B cell (primary cell): ENCODE results near the gene C5orf34. TPM values are rescaled to one million over a fixed set of nuclear protein-coding genes. Genes with fewer than 3 reads are reported as not detected.

Experiments
- ATAC-seq: fragments of 200-7000 bp; cut with Tn5 transposase; one replicate; pipeline ENCODE4 v1.10.0; 2021; ENCODE audit warnings: low read depth, mild to moderate bottlenecking, moderate number of reproducible peaks, moderate library complexity
- CTCF ChIA-PET: fragments of 350-600 bp; sonication (Branson Sonifier 250); formaldehyde crosslinking; loops from one replicate; lab custom pipeline; 2021; ENCODE audit warnings: antibody characterized with exemption, inconsistent platforms; lab: Charles Lee
- POLR2A ChIA-PET: fragments of 350-600 bp; sonication (Branson Sonifier 250); formaldehyde crosslinking; loops from one replicate; lab custom pipeline; 2021; ENCODE audit warnings: antibody characterized with exemption; lab: Charles Lee
- DNase-seq: peaks from one replicate; pipeline ENCODE4 v3.0.0; 2013
- H2AFZ ChIP-seq: 2 replicates; pipeline ENCODE4 v1.6.1; 2012; ENCODE audit warnings: mild to moderate bottlenecking, low read depth, low read length; ENCODE audit not compliant: insufficient read depth, poor library complexity, severe bottlenecking
- H3K27ac ChIP-seq, 2 donors: 1 replicate in 1 of 2; 2 replicates in 1 of 2; pipeline ENCODE4 v1.5.1; 2012 to 2013; ENCODE audit warnings: low read length in 2 of 2, mild to moderate bottlenecking in 2 of 2, moderate library complexity in 1 of 2
- H3K27me3 ChIP-seq, 4 experiments: fragments of 200-600 bp in 1 of 4; sonication (generic) in 1 of 4; replicated peaks in 1 of 4; 1 replicate in 2 of 4; 2 replicates in 2 of 4; pipeline versions ENCODE4 v1.6.1 to v1.7.0; 2013 to 2016; ENCODE audit warnings: low read length in 3 of 4, mild to moderate bottlenecking in 2 of 4, mixed read lengths in 1 of 4, moderate library complexity in 1 of 4; ENCODE audit not compliant: insufficient read depth in 4 of 4, control insufficient read depth in 3 of 4; ENCODE audit errors: control extremely low read depth in 1 of 4
- H3K36me3 ChIP-seq, 2 experiments: replicated peaks in 1 of 2; 1 replicate in 1 of 2; 2 replicates in 1 of 2; pipeline versions ENCODE4 v1.6.1 to v1.7.1; 2013; ENCODE audit warnings: low read length in 1 of 2; ENCODE audit not compliant: insufficient read depth in 2 of 2, control insufficient read depth in 1 of 2; ENCODE audit errors: control extremely low read depth in 1 of 2, extremely low read depth in 1 of 2
- H3K4me1 ChIP-seq, 2 donors: fragments of 200-600 bp in 1 of 2; sonication (generic) in 1 of 2; 1 replicate in 1 of 2; 2 replicates in 1 of 2; pipeline versions ENCODE4 v1.5.1 to v1.6.1; 2013 to 2017; ENCODE audit warnings: low read length in 2 of 2; ENCODE audit not compliant: control insufficient read depth in 2 of 2, insufficient read depth in 2 of 2
- H3K4me2 ChIP-seq: replicated peaks from 2 replicates; pipeline ENCODE3; 2012; ENCODE audit warnings: mild to moderate bottlenecking, low read depth, low read length; ENCODE audit not compliant: poor library complexity, severe bottlenecking
- H3K4me3 ChIP-seq, 5 experiments: fragments of 200-600 bp in 1 of 5; sonication (generic) in 1 of 5; 1 replicate in 3 of 5; 2 replicates in 2 of 5; pipeline versions ENCODE4 v1.5.1 to v1.7.0; 2011 to 2016; ENCODE audit warnings: low read length in 4 of 5, mild to moderate bottlenecking in 4 of 5, low read depth in 2 of 5, control low read depth in 1 of 5, moderate library complexity in 1 of 5; ENCODE audit not compliant: insufficient read depth in 1 of 5; ENCODE audit errors: control extremely low read depth in 1 of 5, extremely low read depth in 1 of 5
- H3K79me2 ChIP-seq: fragments of 200-600 bp; sonication (generic); one replicate; pipeline ENCODE4 v1.6.0; 2016; ENCODE audit warnings: low read length; ENCODE audit not compliant: control insufficient read depth, insufficient read depth
- H3K9ac ChIP-seq: fragments of 200-600 bp; sonication (generic); 2 replicates; pipeline ENCODE4 v1.6.1; 2017; ENCODE audit warnings: mild to moderate bottlenecking, low read length, moderate library complexity
- H3K9me3 ChIP-seq, 3 donors: one replicate each; pipeline versions ENCODE4 v1.6.1 to v1.7.1; 2013; ENCODE audit warnings: low read length in 2 of 3; ENCODE audit not compliant: control insufficient read depth in 2 of 3, insufficient read depth in 1 of 3; ENCODE audit errors: control extremely low read depth in 1 of 3
- H4K20me1 ChIP-seq: 2 replicates; pipeline ENCODE4 v1.6.0; 2012; ENCODE audit warnings: mild to moderate bottlenecking, low read length; ENCODE audit not compliant: insufficient read depth, control insufficient read depth, poor library complexity, severe bottlenecking
- H3K27ac Mint-ChIP-seq: one replicate; pipeline ENCODE4 v1.8.0; 2021; ENCODE audit warnings: mixed read lengths
- H3K27me3 Mint-ChIP-seq: one replicate; pipeline ENCODE4 v1.8.0; 2021; ENCODE audit warnings: mixed read lengths
- H3K4me1 Mint-ChIP-seq: one replicate; pipeline ENCODE4 v1.8.0; 2021; ENCODE audit warnings: mixed read lengths
- H3K4me3 Mint-ChIP-seq: one replicate; pipeline ENCODE4 v1.8.0; 2021; ENCODE audit warnings: mixed read lengths
- H3K9me3 Mint-ChIP-seq: one replicate; pipeline ENCODE4 v1.8.0; 2022; ENCODE audit warnings: mixed read lengths; ENCODE audit not compliant: insufficient read depth
- CTCF ChIP-seq: fragments of 200-600 bp; IDR thresholded peaks from one replicate; pipeline ENCODE4 v1.8.0; 2022; ENCODE audit warnings: antibody characterized with exemption, mild to moderate bottlenecking
- EZH2 ChIP-seq: IDR thresholded peaks from 2 replicates; pipeline ENCODE4 v1.6.1; 2012; ENCODE audit warnings: borderline replicate concordance, low read depth, mild to moderate bottlenecking, moderate library complexity, low read length; ENCODE audit not compliant: insufficient read depth, poor library complexity, severe bottlenecking
- WGBS: methylation state at CpG from one replicate; pipeline ENCODE4 v1.1.5; 2013; ENCODE audit warnings: missing lambda C conversion rate; ENCODE audit not compliant: insufficient coverage; 5-methylcytosine and 5-hydroxymethylcytosine counted together
- intact Hi-C: fragments of 100-400 bp; cut with micrococcal nuclease; formaldehyde crosslinking; loops from one replicate; pipeline ENCODE4 v1.10.0; 2022
- polyA plus RNA-seq: library from polyadenylated mRNA; depleted of rRNA; stranded (reverse); fragments of >200 nt; gene quantifications from 2 replicates; pipeline ENCODE4 v1.2.3, GENCODE V29; 2012
- total RNA-seq, 2 donors: library from RNA; stranded (reverse); fragments of 120-200 nt in 1 of 2; gene quantifications; 1 replicate in 1 of 2; 2 replicates in 1 of 2; pipeline versions ENCODE4 v1.2.3 to v1.2.4, GENCODE V29; 2013 to 2022

C5orf34 gene
- total and polyA plus RNA-seq, 2 donors (not counting 1 experiment from before 2014, with no cell fraction given): 2.6 to 5.5 TPM

GRCh38 chr5:43491326-43491725 is 23.6 kb downstream of the C5orf34 start:
- ChIA-PET CTCF (interaction anchor here (0.6 kb wide), 1 partner anchor 33 kb away, joined by 4 read pairs; no protein-coding TSS in a partner anchor), POLR2A (interaction anchor here (0.7 kb wide), 1 partner anchor 105 kb away, joined by 11 read pairs; no protein-coding TSS in a partner anchor)
- Mint-ChIP-seq H3K27me3 (no peaks in the 10 kb centered on the region), H3K4me3 (no peak overlapping the region), H3K9me3 (no peaks in the 10 kb centered on the region), H3K27ac (no peak overlapping the region), H3K4me1 (no peaks in the 10 kb centered on the region)
- Histone ChIP-seq H3K4me1 (no peaks in the 10 kb centered on the region), H3K27ac (no peak overlapping the region), H3K9ac (no peak overlapping the region), H3K4me3 (no peak overlapping the region), H2AFZ (no peak overlapping the region), H3K27me3 (no peaks in the 10 kb centered on the region), H3K36me3 (peaks cover 0 to 2% of the 10 kb centered on the region in 2 experiments), H3K79me2 (no peaks in the 10 kb centered on the region), H3K9me3 (no peaks in the 10 kb centered on the region), H4K20me1 (no peaks in the 10 kb centered on the region), H3K4me2 (no peak overlapping the region)
- TF ChIP-seq EZH2 (no peak), CTCF (no peak)
- intact Hi-C loops: no loop called here
- WGBS: no CpG with 5 or more reads among the region's 1 CpG
- no peak for DNase-seq
- no peak for ATAC-seq

GRCh38 chr5:43486353-43486752 is 28.6 kb downstream of the C5orf34 start:
- TF ChIP-seq CTCF (no peak), EZH2 (no peak)
- Histone ChIP-seq H3K4me2 (no peak overlapping the region), H3K27ac (peak overlapping the region in 1 of 2 donors; percentile 99), H2AFZ (no peak overlapping the region), H4K20me1 (no peaks in the 10 kb centered on the region), H3K4me3 (no peak overlapping the region), H3K36me3 (peaks cover 0 to 2% of the 10 kb centered on the region in 2 experiments), H3K9me3 (no peaks in the 10 kb centered on the region), H3K4me1 (peaks cover 22 to 23% of the 10 kb centered on the region in 2 donors), H3K27me3 (no peaks in the 10 kb centered on the region), H3K9ac (no peak overlapping the region), H3K79me2 (peaks cover 18% of the 10 kb centered on the region)
- no peak for ATAC-seq
- Mint-ChIP-seq H3K27me3 (no peaks in the 10 kb centered on the region), H3K27ac (peak overlapping the region; percentile 53), H3K4me3 (no peak overlapping the region), H3K4me1 (peaks cover 31% of the 10 kb centered on the region), H3K9me3 (no peaks in the 10 kb centered on the region)
- POLR2A ChIA-PET: no interaction called here
- intact Hi-C loops: loop anchor here (10.0 kb wide), 1 partner anchor 492 kb away; no protein-coding TSS in a partner anchor
- no peak for DNase-seq
- CTCF ChIA-PET: interaction anchor here (1.5 to 3.2 kb wide), 3 partner anchors 97 to 173 kb away, joined by 5 to 41 read pairs (median 20); partner anchors contain the start of genes HMGCS1 and NNT
- no CpG with 5 or more reads among the region's 3 CpGs for WGBS
